SU-DHL-6 (cell line): ENCODE results near the gene FGF13.

ENCODE experiments used
- CTCF ChIP-seq: fragments of 200-600 bp; sonication (generic); IDR thresholded peaks from one replicate; pipeline ENCODE4 v1.5.1; 2017; ENCODE audit warnings: antibody characterized with exemption, mild to moderate bottlenecking, low read length, moderate library complexity; ENCODE audit not compliant: insufficient read depth, poor library complexity, severe bottlenecking
- EZH2phosphoT487 ChIP-seq: fragments of 200-600 bp; sonication (generic), shearing (Covaris generic); conservative IDR thresholded peaks from 2 replicates; pipeline ENCODE4 v1.6.1; 2018; ENCODE audit warnings: mild to moderate bottlenecking, antibody characterized with exemption, low read length, moderate library complexity, mixed read lengths

GRCh38 chrX:138718941-138719340, 7.4 kb upstream of the FGF13 start:
- TF ChIP-seq CTCF (no peak), EZH2phosphoT487 (no peak)
